ENCODE measurements around the gene GRIK2. TPM values are rescaled to one million over a fixed set of nuclear protein-coding genes. Genes with fewer than 3 reads are reported as not detected.

Gene GRIK2
- total and polyA plus RNA-seq, 2 of the 4 experiments (the other 2 are of a cell fraction) = 8.2 to 15.2 TPM

- Histone ChIP-seq H3K9ac (ENCODE audit: low read depth, low read length) (no peak overlapping the region), H2BK15ac (ENCODE audit: low read depth, low read length) (0 out of 3 replicates have a peak overlapping the region, but pooled peaks have one; percentile 68), H3K27ac (ENCODE audit: insufficient read depth, low read length) (no peak overlapping the region), H3K4me3 (ENCODE audit: insufficient read depth, low read depth, low read length) (no peak overlapping the region), H3K23ac (ENCODE audit: low read depth, low read length) (no peak overlapping the region; the same call in 1 of the 2 replicates), H3K4ac (ENCODE audit: low read depth, low read length) (peak overlapping the region; percentile 51; the same call in 1 of the 2 replicates), H2BK5ac (ENCODE audit: low read depth, low read length, poor library complexity, severe bottlenecking) (peak overlapping the region; percentile 78), H2AFZ (replicated peaks; ENCODE audit: low read length, poor library complexity) (no peak overlapping the region), H3K14ac (replicated peaks; ENCODE audit: low read depth, low read length) (no peak overlapping the region; the same call in 1 of the 2 replicates), H3K9me3 (ENCODE audit: control insufficient read depth, insufficient read depth, low read length) (no peaks in the 10 kb centered on the region), H4K5ac (ENCODE audit: low read depth, low read length) (peak overlapping the region; percentile 81; the same call in 1 of the 2 replicates), H4K8ac (ENCODE audit: low read depth in 2 of 2, low read length in 2 of 2) (no peak overlapping the region; a peak in 1 of 4 replicates), H4K91ac (ENCODE audit: insufficient read depth, low read depth, low read length) (no peak overlapping the region), H2BK120ac (ENCODE audit: low read depth, low read length) (peak overlapping the region; percentile 25; the same call in 1 of the 2 replicates), H2BK20ac (ENCODE audit: low read depth, low read length) (no peak overlapping the region), H2AK9ac (replicated peaks; ENCODE audit: low read depth, low read length, poor library complexity) (no peak overlapping the region), H3K4me1 (ENCODE audit: control insufficient read depth, insufficient read depth, low read length) (peaks cover 7% of the 10 kb centered on the region), H4K20me1 (ENCODE audit: insufficient read depth, low read length) (no peaks in the 10 kb centered on the region), H3K18ac (ENCODE audit: low read depth, low read length) (peak overlapping the region; percentile 71; the same call in 1 of the 2 replicates), H3K27me3 (ENCODE audit: control insufficient read depth, insufficient read depth, low read length) (no peaks in the 10 kb centered on the region), H3K36me3 (ENCODE audit: control insufficient read depth, insufficient read depth, low read length) (no peaks in the 10 kb centered on the region), H3K4me2 (ENCODE audit: low read depth, low read length) (no peak overlapping the region), H3K79me1 (ENCODE audit: low read depth in 1 of 2, low read length in 2 of 2) (no peaks in the 10 kb centered on the region), H2AK5ac (ENCODE audit: low read depth, low read length) (no peak overlapping the region), H3K9me1 (ENCODE audit: insufficient read depth, low read length) (no peaks in the 10 kb centered on the region), H3K56ac (ENCODE audit: extremely low read depth, insufficient read depth, low read length) (no peak overlapping the region; the same call in 1 of the 2 replicates)
- no CpG with 5 or more reads among the region's 3 CpGs for WGBS, 2 experiments (ENCODE audit: extremely low coverage in 2 of 2, insufficient read length in 1 of 2)
- ChIA-PET POLR2A (ENCODE audit: unreplicated experiment) (no interaction called here), CTCF (interaction anchor here (0.7 kb wide), 1 partner anchor 97 kb away, joined by 3 read pairs; no protein-coding TSS in a partner anchor)
- dilution Hi-C loops (cut with HindIII; ENCODE audit: low sequenced_read_pairs, unreplicated experiment) (no loop called here), intact Hi-C loops (cut with micrococcal nuclease) (no loop called here), in situ Hi-C loops (cut with MboI; ENCODE audit: low sequenced_read_pairs) (no loop called here)
- TF ChIP-seq BHLHE40 (IDR thresholded peaks at IDR 0.05; ENCODE audit: low read depth, low read length) = no peak
- no peak for TF ChIP-seq MXI1 (IDR thresholded peaks at IDR 0.05; ENCODE audit: borderline replicate concordance, low read depth, low read length)
- TF ChIP-seq, protein P1, sequence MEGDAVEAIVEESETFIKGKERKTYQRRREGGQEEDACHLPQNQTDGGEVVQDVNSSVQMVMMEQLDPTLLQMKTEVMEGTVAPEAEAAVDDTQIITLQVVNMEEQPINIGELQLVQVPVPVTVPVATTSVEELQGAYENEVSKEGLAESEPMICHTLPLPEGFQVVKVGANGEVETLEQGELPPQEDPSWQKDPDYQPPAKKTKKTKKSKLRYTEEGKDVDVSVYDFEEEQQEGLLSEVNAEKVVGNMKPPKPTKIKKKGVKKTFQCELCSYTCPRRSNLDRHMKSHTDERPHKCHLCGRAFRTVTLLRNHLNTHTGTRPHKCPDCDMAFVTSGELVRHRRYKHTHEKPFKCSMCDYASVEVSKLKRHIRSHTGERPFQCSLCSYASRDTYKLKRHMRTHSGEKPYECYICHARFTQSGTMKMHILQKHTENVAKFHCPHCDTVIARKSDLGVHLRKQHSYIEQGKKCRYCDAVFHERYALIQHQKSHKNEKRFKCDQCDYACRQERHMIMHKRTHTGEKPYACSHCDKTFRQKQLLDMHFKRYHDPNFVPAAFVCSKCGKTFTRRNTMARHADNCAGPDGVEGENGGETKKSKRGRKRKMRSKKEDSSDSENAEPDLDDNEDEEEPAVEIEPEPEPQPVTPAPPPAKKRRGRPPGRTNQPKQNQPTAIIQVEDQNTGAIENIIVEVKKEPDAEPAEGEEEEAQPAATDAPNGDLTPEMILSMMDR (conservative IDR thresholded peaks at IDR 0.05; ENCODE audit: low read depth, low read length) = no peak
- no peak for TF ChIP-seq MAFK (IDR thresholded peaks at IDR 0.05; ENCODE audit: low read depth, low read length)
- no peak for TF ChIP-seq MAZ (IDR thresholded peaks at IDR 0.05; ENCODE audit: borderline replicate concordance, low read depth, low read length)
- no peak for TF ChIP-seq ELK1 (IDR thresholded peaks at IDR 0.05; ENCODE audit: borderline replicate concordance, low read depth, low read length)
- no peak for TF ChIP-seq CHD1 (IDR thresholded peaks at IDR 0.05; ENCODE audit: low read depth, low read length)
- TF ChIP-seq, protein P2, sequence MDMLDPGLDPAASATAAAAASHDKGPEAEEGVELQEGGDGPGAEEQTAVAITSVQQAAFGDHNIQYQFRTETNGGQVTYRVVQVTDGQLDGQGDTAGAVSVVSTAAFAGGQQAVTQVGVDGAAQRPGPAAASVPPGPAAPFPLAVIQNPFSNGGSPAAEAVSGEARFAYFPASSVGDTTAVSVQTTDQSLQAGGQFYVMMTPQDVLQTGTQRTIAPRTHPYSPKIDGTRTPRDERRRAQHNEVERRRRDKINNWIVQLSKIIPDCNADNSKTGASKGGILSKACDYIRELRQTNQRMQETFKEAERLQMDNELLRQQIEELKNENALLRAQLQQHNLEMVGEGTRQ (IDR thresholded peaks at IDR 0.05; ENCODE audit: low read depth, low read length) = no peak
- TF ChIP-seq FOS (IDR thresholded peaks at IDR 0.05; ENCODE audit: low read depth, low read length) = no peak
- TF ChIP-seq RAD21 (IDR thresholded peaks at IDR 0.05; ENCODE audit: low read length) = no peak
- no peak for TF ChIP-seq POLR2A (IDR thresholded peaks at IDR 0.05; ENCODE audit: low read depth, low read length)
- no peak for TF ChIP-seq NFE2L2 (IDR thresholded peaks at IDR 0.05; ENCODE audit: low read depth, low read length)
- TF ChIP-seq RFX5 (IDR thresholded peaks at IDR 0.05; ENCODE audit: low read depth, low read length) = no peak
- no peak for TF ChIP-seq CEBPB (IDR thresholded peaks at IDR 0.05; ENCODE audit: low read depth, low read length)
- TF ChIP-seq SMC3 (IDR thresholded peaks at IDR 0.05; ENCODE audit: low read depth, low read length) = no peak
- no peak for TF ChIP-seq RCOR1 (IDR thresholded peaks at IDR 0.05; ENCODE audit: insufficient replicate concordance, low read length)
- ATAC-seq (ENCODE audit: low read depth) (no peak), DNase-seq (no peak)
- no TSS peak for BruUV-seq (replicated peaks)
Measured at GRCh38 chr6:101762851-101763250, 369.3 kb downstream of the GRIK2 start.

All from IMR-90 (cell line).